Measurements from ENCODE around the gene PRR5L.
"Not testable (repeated sequence)": the region's sequence is repeated elsewhere in the genome, so short reads cannot be mapped to it uniquely, and the experiment has no call there.

Gene PRR5L

DNA sequence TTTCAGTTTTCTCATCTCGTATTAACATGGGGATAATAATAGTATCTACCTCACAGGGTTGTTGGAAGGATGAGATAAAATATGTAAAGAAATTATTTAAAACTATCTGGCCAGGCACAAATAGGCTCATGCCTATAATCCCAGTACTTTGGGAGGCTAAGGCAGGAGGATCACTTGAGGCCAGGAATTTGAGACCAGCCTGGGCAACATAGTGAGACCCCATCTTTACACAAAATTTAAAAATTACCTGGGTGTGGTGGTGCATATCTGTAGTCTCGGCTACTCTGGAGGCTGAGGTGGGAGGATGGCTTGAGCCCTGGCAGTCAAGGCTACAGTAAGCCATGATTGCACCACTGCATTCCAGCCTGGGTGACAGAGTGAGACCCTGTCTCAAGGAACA lies 215.0 kb downstream of the PRR5L start:
- not testable (repeated sequence) for DNase-seq

DNA sequence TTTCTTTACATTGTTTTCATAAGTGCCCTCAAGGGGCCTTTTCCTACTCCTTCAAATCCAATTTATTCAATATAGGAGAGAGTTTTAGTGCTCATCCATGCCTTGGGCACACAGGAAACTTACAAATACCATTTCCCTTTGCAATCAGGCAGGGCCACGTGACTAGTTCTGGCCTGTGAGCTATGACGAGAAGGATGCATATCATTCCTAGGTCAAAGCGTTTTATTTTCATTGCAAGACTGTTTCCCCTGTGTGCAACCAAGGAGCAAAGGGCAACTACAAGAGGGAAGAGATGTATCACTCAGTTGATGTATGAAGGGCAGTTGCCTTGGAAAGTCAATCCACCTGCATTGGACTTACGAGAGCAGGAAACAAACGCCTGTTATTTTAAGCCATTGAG lies 215.9 kb downstream of the PRR5L start:
- DNase-seq: no peak

DNA sequence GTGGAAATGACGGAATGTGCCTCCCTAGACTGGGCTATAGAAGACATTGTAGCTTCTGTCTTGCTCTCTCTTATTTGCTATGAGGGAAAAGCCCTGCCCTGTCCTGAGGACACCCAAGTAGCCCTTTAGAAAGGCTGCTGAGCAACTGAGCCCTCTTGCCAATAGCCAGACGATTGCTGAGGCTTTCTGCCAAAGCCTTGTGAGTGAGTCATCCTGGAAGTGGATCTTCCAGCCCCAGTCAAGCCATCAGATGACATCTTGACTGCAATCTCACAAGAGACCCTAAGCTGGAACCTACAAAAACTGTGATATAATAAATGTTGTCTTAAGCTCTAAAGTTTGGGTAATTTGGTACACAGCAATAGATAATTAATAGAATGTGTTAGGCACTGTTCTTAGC lies 217.9 kb downstream of the PRR5L start:
- DNase-seq: no peak
